Glutamatergic neuron (in vitro differentiated cells): ENCODE data around the gene TEX2. TPM values are rescaled to one million over a fixed set of nuclear protein-coding genes. Genes with fewer than 3 reads are reported as not detected.

Source experiments
- DNase-seq: peaks from one replicate; pipeline ENCODE4 v3.0.0; 2022
- H3K27ac Mint-ChIP-seq: one replicate; pipeline ENCODE4 v1.8.0; 2020; ENCODE audit warnings: mild to moderate bottlenecking, mixed read lengths, inconsistent platforms; ENCODE audit not compliant: unreplicated experiment
- H3K27me3 Mint-ChIP-seq: one replicate; pipeline ENCODE4 v1.8.0; 2020; ENCODE audit warnings: mild to moderate bottlenecking, moderate library complexity, mixed read lengths, inconsistent platforms; ENCODE audit not compliant: unreplicated experiment
- H3K36me3 Mint-ChIP-seq: one replicate; pipeline ENCODE4 v1.8.0; 2020; ENCODE audit warnings: mild to moderate bottlenecking, mixed read lengths, inconsistent platforms; ENCODE audit not compliant: unreplicated experiment
- H3K4me1 Mint-ChIP-seq: one replicate; pipeline ENCODE4 v1.8.0; 2020; ENCODE audit warnings: mild to moderate bottlenecking, low read depth, mixed read lengths, inconsistent platforms; ENCODE audit not compliant: unreplicated experiment
- H3K4me3 Mint-ChIP-seq: one replicate; pipeline ENCODE4 v1.8.0; 2020; ENCODE audit warnings: mild to moderate bottlenecking, mixed read lengths, inconsistent platforms; ENCODE audit not compliant: unreplicated experiment
- H3K9me3 Mint-ChIP-seq: one replicate; pipeline ENCODE4 v1.8.0; 2020; ENCODE audit warnings: mild to moderate bottlenecking, moderate library complexity, mixed read lengths, inconsistent platforms; ENCODE audit not compliant: unreplicated experiment
- CTCF ChIP-seq: fragments of 200-600 bp; sonication (generic); IDR thresholded peaks from one replicate; pipeline ENCODE4 v1.5.0; 2021; ENCODE audit not compliant: partially characterized antibody, unreplicated experiment
- total RNA-seq: library from RNA; stranded (reverse); fragmentation: NEBNext Ultra II Directional; extraction: Animal tissue kit (Norgen Biotek cat#: 25700); gene quantifications from one replicate; pipeline ENCODE4 v1.2.1, GENCODE V29; 2021; ENCODE audit not compliant: unreplicated experiment

Gene TEX2
- total RNA-seq, 1 donor from 2014 or later, result 11.7 TPM

- TF ChIP-seq CTCF, result no peak
- H3K36me3 Mint-ChIP-seq, result no peaks in the 10 kb centered on the region
- H3K27ac Mint-ChIP-seq, result no peak overlapping the region
- H3K4me1 Mint-ChIP-seq, result peaks cover 7% of the 10 kb centered on the region
- no peak overlapping the region for H3K4me3 Mint-ChIP-seq
- no peak for DNase-seq
- no peaks in the 10 kb centered on the region for H3K9me3 Mint-ChIP-seq
- no peaks in the 10 kb centered on the region for H3K27me3 Mint-ChIP-seq
Measured at GRCh38 chr17:64255764-64256163, 7.3 kb downstream of the TEX2 start.

GRCh38 chr17:64254755-64255154 lies 8.3 kb downstream of the TEX2 start:
- TF ChIP-seq CTCF, result no peak
- DNase-seq, result no peak
- no peaks in the 10 kb centered on the region for H3K36me3 Mint-ChIP-seq
- H3K4me1 Mint-ChIP-seq, result peaks cover 7% of the 10 kb centered on the region
- H3K27ac Mint-ChIP-seq, result no peak overlapping the region
- H3K4me3 Mint-ChIP-seq, result no peak overlapping the region
- H3K27me3 Mint-ChIP-seq, result no peaks in the 10 kb centered on the region
- no peaks in the 10 kb centered on the region for H3K9me3 Mint-ChIP-seq

- Mint-ChIP-seq H3K36me3 (no peaks in the 10 kb centered on the region), H3K4me1 (peaks cover 7% of the 10 kb centered on the region), H3K27ac (no peak overlapping the region), H3K27me3 (no peaks in the 10 kb centered on the region), H3K4me3 (no peak overlapping the region), H3K9me3 (no peaks in the 10 kb centered on the region)
- no peak for DNase-seq
- no peak for TF ChIP-seq CTCF
Measured at GRCh38 chr17:64253470-64253869, 9.6 kb downstream of the TEX2 start.

- Mint-ChIP-seq H3K36me3 (no peaks in the 10 kb centered on the region), H3K4me1 (peaks cover 8% of the 10 kb centered on the region), H3K27ac (no peak overlapping the region), H3K27me3 (no peaks in the 10 kb centered on the region), H3K9me3 (no peaks in the 10 kb centered on the region), H3K4me3 (no peak overlapping the region)
- no peak for DNase-seq
- TF ChIP-seq CTCF, result no peak
Measured at GRCh38 chr17:64252831-64253230, 10.2 kb downstream of the TEX2 start.

GRCh38 chr17:64250233-64250835 lies 12.7 kb downstream of the TEX2 start:
- Mint-ChIP-seq H3K36me3 (no peaks in the 10 kb centered on the region), H3K4me1 (peaks cover 8% of the 10 kb centered on the region), H3K9me3 (no peaks in the 10 kb centered on the region), H3K4me3 (no peak overlapping the region), H3K27me3 (no peaks in the 10 kb centered on the region), H3K27ac (no peak overlapping the region)
- no peak for DNase-seq
- no peak for TF ChIP-seq CTCF
